Lower lobe of right lung (tissue), 2 donors: ENCODE data around the gene TMEM176B. TPM values are rescaled to one million over a fixed set of nuclear protein-coding genes. Genes with fewer than 3 reads are reported as not detected.

Experiments used
- ATAC-seq, 2 donors: fragments of 200-7000 bp; cut with Tn5 transposase; one replicate each; pipeline ENCODE4 v1.9.1; 2020 to 2022; ENCODE audit warnings: mild to moderate bottlenecking in 2 of 2, moderate library complexity in 2 of 2
- DNase-seq: peaks from one replicate; pipeline ENCODE4 v3.0.0-alpha.2; 2020
- H3K27ac ChIP-seq: fragments of 200-600 bp; one replicate; pipeline ENCODE4 v1.8.0; 2022
- H3K27me3 ChIP-seq: fragments of 200-600 bp; one replicate; pipeline ENCODE4 v1.8.0; 2022; ENCODE audit warnings: low read depth
- H3K36me3 ChIP-seq: fragments of 200-600 bp; one replicate; pipeline ENCODE4 v1.8.0; 2022; ENCODE audit warnings: mild to moderate bottlenecking
- H3K4me1 ChIP-seq: fragments of 200-600 bp; one replicate; pipeline ENCODE4 v1.8.0; 2022
- H3K4me3 ChIP-seq: fragments of 200-600 bp; one replicate; pipeline ENCODE4 v1.8.0; 2022; ENCODE audit warnings: mild to moderate bottlenecking
- H3K9me3 ChIP-seq: fragments of 200-600 bp; one replicate; pipeline ENCODE4 v1.8.0; 2022
- CTCF ChIP-seq: fragments of 200-600 bp; IDR thresholded peaks from one replicate; pipeline ENCODE4 v1.8.0; 2022; ENCODE audit warnings: antibody characterized with exemption, mild to moderate bottlenecking
- intact Hi-C: fragments of 100-400 bp; cut with DNase I; formaldehyde crosslinking; loops from one replicate; pipeline ENCODE4 v1.11.0; 2022
- total RNA-seq: library from RNA; stranded (reverse); fragmentation: NEBNext Ultra II Directional; extraction: Animal tissue kit (Norgen Biotek cat#: 25700); gene quantifications from one replicate; pipeline ENCODE4 v1.2.1, GENCODE V29; 2021
- donor health status: DM: no; HTN: yes; CAD: no; lungs with severe emphysema.

Gene TMEM176B
- total RNA-seq, 1 donor from 2014 or later = 69.4 TPM

DNA sequence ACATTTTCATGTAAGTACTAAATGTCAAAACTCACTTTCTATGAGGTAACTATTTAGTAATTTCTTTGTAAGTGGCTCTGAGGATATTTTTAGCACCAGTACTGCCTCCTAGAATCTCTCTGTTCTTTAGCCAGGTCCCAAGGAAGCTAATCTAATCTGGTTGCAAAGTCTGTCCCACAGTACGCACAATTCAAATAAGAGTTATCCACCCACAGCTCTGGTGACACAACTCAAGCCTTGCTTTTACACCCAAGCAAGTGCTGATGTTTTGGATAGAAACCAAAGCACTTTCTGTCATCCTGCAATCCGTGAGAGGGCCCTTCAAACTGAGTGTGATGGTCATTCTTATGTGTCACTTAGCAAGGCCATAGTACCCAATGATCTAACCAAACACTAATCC is 48.5 kb downstream of the TMEM176B start:
- Histone ChIP-seq H3K36me3 (no peaks in the 10 kb centered on the region), H3K4me3 (no peak overlapping the region), H3K4me1 (peaks cover 25% of the 10 kb centered on the region), H3K27me3 (no peaks in the 10 kb centered on the region), H3K27ac (no peak overlapping the region), H3K9me3 (no peaks in the 10 kb centered on the region)
- DNase-seq (no peak), ATAC-seq (no peak)
- no peak for TF ChIP-seq CTCF
- intact Hi-C loops = no loop called here

- peaks cover 13% of the 10 kb centered on the region for H3K36me3 ChIP-seq
- intact Hi-C loops = no loop called here
- DNase-seq (no peak), ATAC-seq (no peak)
- no peak for TF ChIP-seq CTCF
- no peak overlapping the region for H3K27ac ChIP-seq
- no peak overlapping the region for H3K4me3 ChIP-seq
- H3K27me3 ChIP-seq = no peaks in the 10 kb centered on the region
- H3K9me3 ChIP-seq = no peaks in the 10 kb centered on the region
- peaks cover 5% of the 10 kb centered on the region for H3K4me1 ChIP-seq
Measured at GRCh38 chr7:150748376-150748775, 51.8 kb downstream of the TMEM176B start.

DNA sequence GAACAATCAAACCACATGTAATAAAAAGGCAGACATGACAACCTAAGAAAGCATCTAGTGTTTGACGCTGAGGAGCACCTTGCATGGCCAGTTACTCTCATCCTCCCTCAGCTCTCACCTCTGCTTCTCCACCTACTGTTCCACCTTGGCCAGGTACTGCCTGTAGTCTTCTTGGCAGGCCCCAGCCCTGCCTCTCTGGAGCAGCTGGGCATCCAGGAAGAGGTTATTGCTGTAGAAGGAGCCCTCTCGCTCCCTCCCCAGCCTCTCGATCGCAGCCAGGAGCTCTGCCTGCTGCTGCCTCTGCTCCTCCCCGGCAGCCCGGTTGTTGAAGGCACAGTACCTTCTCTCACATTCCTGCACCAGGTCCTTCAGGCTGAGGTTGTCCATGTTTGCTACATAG is 53.2 kb downstream of the TMEM176B start:
- H3K27ac ChIP-seq = no peak overlapping the region

GRCh38 chr7:150745876-150746275 is 54.3 kb downstream of the TMEM176B start:
- Histone ChIP-seq H3K27me3 (no peaks in the 10 kb centered on the region), H3K9me3 (no peaks in the 10 kb centered on the region), H3K27ac (no peak overlapping the region), H3K36me3 (peaks cover 38% of the 10 kb centered on the region), H3K4me3 (no peak overlapping the region), H3K4me1 (peaks cover 20% of the 10 kb centered on the region)
- intact Hi-C loops = no loop called here
- no peak for DNase-seq
- no peak for TF ChIP-seq CTCF
- ATAC-seq = no peak

More for the DNA sequence above, 53.2 kb downstream of the TMEM176B start:
- H3K9me3 ChIP-seq = no peaks in the 10 kb centered on the region
- H3K36me3 ChIP-seq = peaks cover 28% of the 10 kb centered on the region
- H3K27me3 ChIP-seq = no peaks in the 10 kb centered on the region
- peaks cover 9% of the 10 kb centered on the region for H3K4me1 ChIP-seq
- no peak for TF ChIP-seq CTCF
- no peak overlapping the region for H3K4me3 ChIP-seq
- intact Hi-C loops = no loop called here
- ATAC-seq (no peak), DNase-seq (no peak)

DNA sequence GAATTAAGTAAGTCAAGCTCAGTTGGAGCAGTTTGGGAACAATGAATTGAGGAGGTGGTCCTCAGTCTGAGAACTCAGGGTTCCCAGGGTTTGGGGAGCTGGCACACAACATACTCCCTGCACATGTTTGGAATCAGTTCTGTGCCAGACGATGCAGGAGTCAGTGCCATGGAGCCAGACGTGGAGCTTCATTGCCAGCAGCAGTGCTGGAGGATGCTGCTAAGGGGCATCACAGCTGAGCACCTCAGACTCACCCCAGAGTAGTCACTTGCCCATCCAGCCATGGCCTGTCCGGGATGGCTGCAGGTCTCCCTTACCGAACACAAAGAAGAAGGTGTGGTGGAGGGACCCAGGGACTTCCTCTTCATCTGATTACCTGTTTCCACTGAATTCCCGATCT is 55.1 kb downstream of the TMEM176B start:
- DNase-seq (no peak), ATAC-seq (no peak)
- intact Hi-C loops = no loop called here
- Histone ChIP-seq H3K36me3 (peaks cover 42% of the 10 kb centered on the region), H3K9me3 (no peaks in the 10 kb centered on the region), H3K27ac (no peak overlapping the region), H3K4me3 (no peak overlapping the region), H3K27me3 (no peaks in the 10 kb centered on the region), H3K4me1 (peaks cover 22% of the 10 kb centered on the region)
- no peak for TF ChIP-seq CTCF
